Body of pancreas (tissue), 4 donors: ENCODE results near the gene PLEKHG4B.

Experiments
- CTCF ChIP-seq, 7 experiments: fragments of 450-650 bp in 4 of 7; fragments of 200-600 bp in 3 of 7; sonication (generic) in 3 of 7; IDR thresholded peaks; one replicate each; pipeline ENCODE4 v1.5.1; 2016 to 2019; ENCODE audit warnings: antibody characterized with exemption in 7 of 7
- POLR2A ChIP-seq, 3 donors: fragments of 450-650 bp; IDR thresholded peaks; one replicate each; pipeline ENCODE4 v1.6.1; 2016; ENCODE audit warnings: antibody characterized with exemption in 3 of 3, mild to moderate bottlenecking in 2 of 3

GRCh38 chr5:200985-201384 lies 109.0 kb downstream of the PLEKHG4B start:
- no peak for TF ChIP-seq CTCF (IDR thresholded peaks at IDR 0.05)
- no peak for TF ChIP-seq POLR2A (IDR thresholded peaks at IDR 0.05)
